Rectal smooth muscle tissue (tissue), 1 donor: ENCODE results near the gene GJD3.

ENCODE experiments used
- H3K27ac ChIP-seq: one replicate; pipeline ENCODE4 v1.7.0; 2013; ENCODE audit warnings: low read depth, low read length, inconsistent platforms
- H3K27me3 ChIP-seq: one replicate; pipeline ENCODE4 v1.7.0; 2013; ENCODE audit warnings: low read length; ENCODE audit not compliant: control insufficient read depth, insufficient read depth
- H3K36me3 ChIP-seq: one replicate; pipeline ENCODE4 v1.7.0; 2013; ENCODE audit warnings: low read length; ENCODE audit not compliant: control insufficient read depth, insufficient read depth
- H3K4me1 ChIP-seq: one replicate; pipeline ENCODE4 v1.7.0; 2013; ENCODE audit warnings: low read length; ENCODE audit not compliant: control insufficient read depth, insufficient read depth
- H3K4me3 ChIP-seq: one replicate; pipeline ENCODE4 v1.7.0; 2013; ENCODE audit warnings: low read length
- H3K9ac ChIP-seq: one replicate; pipeline ENCODE4 v1.7.0; 2013; ENCODE audit warnings: low read length

GJD3 gene

GRCh38 chr17:40340327-40340726, 24.2 kb downstream of the GJD3 start:
- no peak overlapping the region for H3K9ac ChIP-seq
- peaks cover 13% of the 10 kb centered on the region for H3K4me1 ChIP-seq
- no peaks in the 10 kb centered on the region for H3K27me3 ChIP-seq
- no peak overlapping the region for H3K4me3 ChIP-seq
- H3K27ac ChIP-seq, result peak overlapping the region; percentile 87
- no peaks in the 10 kb centered on the region for H3K36me3 ChIP-seq

DNA sequence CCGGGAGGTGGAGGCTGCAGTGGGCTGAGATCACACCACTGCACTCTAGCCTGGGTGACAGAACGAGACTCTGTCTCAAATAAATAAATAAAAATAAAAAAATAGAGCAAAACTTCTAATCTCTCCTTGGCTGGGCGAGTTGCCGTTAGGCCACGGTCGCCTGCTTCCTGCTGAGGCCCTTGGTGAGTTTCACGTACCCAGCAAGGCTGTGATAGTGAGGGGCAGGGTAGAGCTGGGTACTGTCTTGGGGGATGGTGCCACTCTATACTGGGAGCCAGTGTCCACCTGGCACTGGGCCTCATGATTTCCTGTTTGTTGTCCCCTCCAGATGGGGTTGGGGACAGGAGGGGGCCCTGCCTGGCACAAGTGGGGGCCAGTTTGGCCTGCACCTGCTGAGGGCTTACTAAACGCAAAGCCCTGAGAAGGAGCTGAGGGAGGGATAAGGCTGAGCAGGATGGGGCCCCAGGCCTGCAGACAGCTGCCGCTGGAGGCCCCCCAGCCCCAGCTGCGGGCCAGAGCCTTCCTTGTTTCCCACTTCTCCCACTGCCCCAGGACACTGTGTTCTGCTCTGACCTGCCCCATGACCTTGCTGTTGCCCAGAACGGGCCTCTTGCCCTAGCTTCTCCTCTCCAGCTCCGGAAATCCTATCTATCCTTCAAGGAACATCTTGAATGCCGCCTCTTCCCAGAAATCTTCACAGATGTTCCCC, 25.4 kb downstream of the GJD3 start:
- peaks cover 16% of the 10 kb centered on the region for H3K4me1 ChIP-seq
- no peak overlapping the region for H3K9ac ChIP-seq
- no peaks in the 10 kb centered on the region for H3K36me3 ChIP-seq
- H3K4me3 ChIP-seq, result no peak overlapping the region
- no peaks in the 10 kb centered on the region for H3K27me3 ChIP-seq
- no peak overlapping the region for H3K27ac ChIP-seq

DNA sequence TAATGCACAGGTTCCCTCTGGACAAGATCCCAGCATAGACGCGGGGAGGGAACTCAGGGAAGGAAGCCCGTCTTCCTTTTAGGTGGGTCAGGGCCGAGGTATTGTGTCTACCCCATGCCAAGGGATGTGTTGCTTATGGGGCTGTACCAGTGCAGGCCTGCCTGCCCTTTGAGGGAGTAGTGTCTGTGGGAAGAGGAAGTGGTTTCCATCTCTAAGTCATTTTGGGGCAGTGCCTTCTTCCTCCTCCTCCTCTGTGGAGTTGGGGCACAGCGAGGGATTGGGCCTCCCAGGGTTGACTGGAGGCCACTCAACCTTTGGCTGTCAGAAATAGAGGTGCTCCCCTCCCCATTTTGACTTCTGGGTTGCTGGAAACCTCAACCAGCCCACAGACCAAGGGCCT, 26.5 kb downstream of the GJD3 start:
- no peaks in the 10 kb centered on the region for H3K36me3 ChIP-seq
- peaks cover 14% of the 10 kb centered on the region for H3K4me1 ChIP-seq
- no peaks in the 10 kb centered on the region for H3K27me3 ChIP-seq
- no peak overlapping the region for H3K9ac ChIP-seq
- no peak overlapping the region for H3K27ac ChIP-seq
- no peak overlapping the region for H3K4me3 ChIP-seq

DNA sequence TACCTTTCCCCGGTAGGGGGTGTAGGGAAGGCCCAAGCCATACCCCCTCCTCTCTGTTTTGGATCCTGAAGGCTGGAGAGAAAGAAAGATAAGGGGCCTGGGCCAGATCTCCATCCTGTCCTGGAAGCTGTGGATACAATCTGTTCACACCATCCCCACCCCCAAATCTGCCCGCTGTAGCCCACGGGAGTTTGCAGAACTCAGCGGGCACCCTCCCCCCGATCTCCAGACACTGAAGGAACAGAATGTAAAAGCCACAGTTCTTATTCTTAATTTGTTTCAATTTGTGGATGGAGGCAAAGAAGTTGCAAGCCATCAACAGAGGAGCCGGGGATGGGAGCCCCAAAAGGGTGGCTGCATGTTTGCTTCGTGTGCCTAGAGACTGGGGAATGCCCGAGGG, 27.2 kb downstream of the GJD3 start:
- Histone ChIP-seq H3K4me1 (peaks cover 21% of the 10 kb centered on the region), H3K27me3 (no peaks in the 10 kb centered on the region), H3K36me3 (no peaks in the 10 kb centered on the region), H3K9ac (no peak overlapping the region), H3K4me3 (no peak overlapping the region), H3K27ac (no peak overlapping the region)

- no peaks in the 10 kb centered on the region for H3K27me3 ChIP-seq
- H3K27ac ChIP-seq, result no peak overlapping the region
- H3K4me3 ChIP-seq, result no peak overlapping the region
- peaks cover 32% of the 10 kb centered on the region for H3K4me1 ChIP-seq
- H3K36me3 ChIP-seq, result no peaks in the 10 kb centered on the region
- H3K9ac ChIP-seq, result no peak overlapping the region
These were observed 28.9 kb downstream of the GJD3 start for GRCh38 chr17:40335620-40336019.

DNA sequence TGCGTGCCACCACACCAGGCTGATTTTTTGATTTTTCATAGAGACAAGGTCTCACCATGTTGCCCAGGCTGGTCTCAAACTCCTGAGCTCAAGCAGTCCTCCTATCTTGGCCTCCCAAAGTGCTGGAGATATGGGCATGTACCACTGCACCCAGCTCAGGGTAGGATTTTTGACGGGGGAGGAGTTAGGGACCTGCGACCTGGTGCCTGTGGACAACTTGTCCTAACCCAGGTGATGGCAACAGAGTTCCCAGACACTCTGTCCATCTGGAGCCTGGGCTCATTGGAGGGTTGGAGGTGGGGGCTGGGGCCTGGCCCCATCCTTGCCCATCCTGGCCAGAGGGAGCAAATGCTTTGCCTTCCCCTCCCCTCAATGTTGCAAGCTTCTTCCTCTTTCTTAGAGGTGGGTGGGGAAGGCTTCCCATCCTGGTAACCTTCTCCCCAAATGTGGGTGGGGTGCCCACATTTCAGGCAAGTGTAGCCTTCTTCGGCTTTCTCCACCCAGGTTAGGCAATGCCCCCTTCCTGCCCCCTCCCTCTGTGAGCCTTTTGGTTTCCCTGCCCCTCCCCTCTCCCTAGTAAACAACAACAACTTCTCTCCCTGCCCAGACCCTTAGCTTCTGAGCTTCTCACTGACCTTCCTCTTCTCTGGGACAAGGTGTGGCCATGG, 30.6 kb downstream of the GJD3 start:
- Histone ChIP-seq H3K4me3 (no peak overlapping the region), H3K27me3 (no peaks in the 10 kb centered on the region), H3K36me3 (no peaks in the 10 kb centered on the region), H3K27ac (no peak overlapping the region), H3K4me1 (peaks cover 40% of the 10 kb centered on the region), H3K9ac (no peak overlapping the region)

DNA sequence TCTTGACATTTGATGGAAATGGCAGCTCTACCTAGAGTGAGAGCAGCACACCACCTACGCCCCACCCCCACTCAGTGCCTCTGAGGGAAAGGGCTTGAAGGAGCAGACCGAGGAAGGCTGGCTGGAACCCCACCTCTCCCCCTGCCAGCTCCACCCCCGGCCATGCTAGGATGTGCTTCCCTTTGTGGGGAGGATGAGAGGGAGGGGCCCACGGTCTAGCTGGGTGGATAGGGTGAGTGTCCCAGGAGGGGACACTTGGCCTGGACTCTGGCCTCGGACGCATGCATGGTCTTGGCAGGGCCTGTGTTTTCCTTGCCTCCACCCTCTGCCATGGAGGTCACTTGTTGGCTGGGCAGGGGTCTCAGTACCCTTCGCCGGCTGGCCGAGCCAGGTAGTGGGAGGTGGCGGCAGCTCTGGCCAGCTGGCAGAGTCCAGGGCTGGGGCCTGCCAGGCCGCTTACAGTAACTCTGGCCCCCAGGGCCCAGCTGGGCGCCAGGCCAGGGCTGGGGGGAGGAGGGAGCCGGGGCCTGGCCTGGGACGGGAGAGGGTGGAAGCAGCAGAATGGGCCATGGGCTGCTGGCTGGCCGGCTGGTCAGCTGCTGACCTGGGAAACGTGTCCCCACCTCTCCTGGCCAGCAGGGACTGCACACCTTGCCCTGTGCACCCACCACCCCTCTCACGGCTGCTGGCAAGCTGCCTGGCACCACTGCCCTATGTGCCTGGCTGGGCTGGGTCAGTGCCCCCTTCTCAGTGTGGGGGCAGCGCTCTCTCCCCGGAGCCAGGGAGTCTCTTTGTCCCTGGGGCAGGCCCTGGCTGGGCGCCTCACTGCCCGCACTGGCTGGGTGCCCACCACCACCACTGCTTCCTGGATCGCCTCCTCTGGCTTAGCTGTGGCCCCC, 32.5 kb downstream of the GJD3 start:
- Histone ChIP-seq H3K36me3 (no peaks in the 10 kb centered on the region), H3K4me1 (peaks cover 45% of the 10 kb centered on the region), H3K27me3 (no peaks in the 10 kb centered on the region), H3K9ac (no peak overlapping the region), H3K4me3 (peak overlapping the region; percentile 29), H3K27ac (peak overlapping the region; percentile 80)

- Histone ChIP-seq H3K9ac (no peak overlapping the region), H3K36me3 (no peaks in the 10 kb centered on the region), H3K27me3 (no peaks in the 10 kb centered on the region), H3K4me3 (no peak overlapping the region), H3K4me1 (peaks cover 45% of the 10 kb centered on the region), H3K27ac (peak overlapping the region; percentile 80)
These were observed 33.6 kb downstream of the GJD3 start for GRCh38 chr17:40330850-40331470.

DNA sequence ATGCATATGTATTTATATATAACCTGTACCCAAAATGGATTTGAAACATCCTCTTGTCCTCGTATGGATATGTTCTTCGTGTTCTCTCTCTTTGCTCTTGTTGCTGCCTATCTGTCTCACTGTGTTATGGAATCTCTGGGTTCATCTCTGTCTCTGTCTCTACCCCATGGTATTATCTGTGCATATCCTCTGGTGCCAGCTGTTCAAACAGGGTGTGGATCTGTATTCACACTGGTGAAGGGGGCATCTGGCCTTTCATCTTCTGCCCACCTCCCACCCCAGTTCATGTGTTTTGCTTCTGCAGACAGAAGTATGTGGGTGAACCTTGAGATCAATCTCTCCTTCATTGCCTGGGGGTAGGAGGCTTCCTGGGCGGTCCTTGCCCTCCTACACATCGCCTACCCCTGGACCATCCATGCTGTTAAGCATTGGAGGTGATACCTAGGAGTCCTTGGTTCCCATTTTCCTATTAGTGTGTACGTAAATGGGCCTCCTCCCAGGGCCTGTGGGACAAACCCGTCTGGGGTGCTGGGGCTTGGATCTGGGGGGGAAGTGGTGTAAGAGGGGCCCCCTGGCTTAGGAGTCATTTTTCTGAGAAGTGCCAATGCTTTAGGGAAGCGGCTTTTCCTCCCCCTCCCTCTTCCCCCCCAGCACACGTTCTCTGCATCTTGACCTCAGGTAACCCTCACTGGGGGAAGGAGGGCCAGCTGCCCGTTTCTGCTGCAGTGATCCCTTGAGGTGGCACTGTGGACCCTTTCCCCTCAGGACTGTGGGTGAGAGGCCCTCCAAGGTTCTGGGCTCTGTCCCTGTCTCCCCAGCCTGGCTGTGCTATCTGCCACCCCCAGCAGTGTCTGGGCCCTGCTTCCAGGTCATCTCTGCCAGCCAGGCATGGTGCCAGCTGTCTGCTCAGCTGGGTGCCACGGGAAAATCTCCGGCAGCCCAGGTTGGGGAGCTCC, 34.4 kb downstream of the GJD3 start:
- no peak overlapping the region for H3K9ac ChIP-seq
- H3K4me3 ChIP-seq, result peak overlapping the region; percentile 34
- no peaks in the 10 kb centered on the region for H3K27me3 ChIP-seq
- peaks cover 44% of the 10 kb centered on the region for H3K4me1 ChIP-seq
- peak overlapping the region; percentile 80 for H3K27ac ChIP-seq
- no peaks in the 10 kb centered on the region for H3K36me3 ChIP-seq

- H3K4me1 ChIP-seq, result peaks cover 43% of the 10 kb centered on the region
- peak overlapping the region; percentile 62 for H3K27ac ChIP-seq
- no peaks in the 10 kb centered on the region for H3K27me3 ChIP-seq
- H3K4me3 ChIP-seq, result no peak overlapping the region
- H3K36me3 ChIP-seq, result no peaks in the 10 kb centered on the region
- H3K9ac ChIP-seq, result no peak overlapping the region
These were observed 36.2 kb downstream of the GJD3 start for GRCh38 chr17:40328386-40328766.

GRCh38 chr17:40327735-40328385, 36.7 kb downstream of the GJD3 start:
- Histone ChIP-seq H3K27ac (peak overlapping the region; percentile 62), H3K4me1 (peaks cover 47% of the 10 kb centered on the region), H3K27me3 (no peaks in the 10 kb centered on the region), H3K4me3 (no peak overlapping the region), H3K36me3 (no peaks in the 10 kb centered on the region), H3K9ac (no peak overlapping the region)
